GM12878 (cell line): ENCODE measurements around the gene C4orf17. TPM values are rescaled to one million over a fixed set of nuclear protein-coding genes. Genes with fewer than 3 reads are reported as not detected.

Experiments used
- ATAC-seq: fragments of 200-7000 bp; cut with Tn5 transposase; 3 replicates; pipeline ENCODE4 v1.9.1; 2020; ENCODE audit warnings: mild to moderate bottlenecking, moderate library complexity
- Bru-seq: library from RNA; stranded (reverse); fragments of 400-500 nt; gene quantifications from one replicate; lab custom pipeline; 2021; lab: Mats Ljungman, UMichigan
- BruChase-seq, 2 experiments: library from RNA; stranded (reverse); fragments of 400-500 nt; gene quantifications; one replicate each; lab custom pipeline; 2021; lab: Mats Ljungman, UMichigan
- BruUV-seq: library from RNA; stranded (reverse); fragments of 400-500 nt; replicated peaks from 2 replicates; lab custom pipeline; 2021; lab: Mats Ljungman, UMichigan
- CTCF ChIA-PET: fragments of 300-600 bp; sonication (Branson Sonifier 250); formaldehyde crosslinking; extraction: SDS; loops from one replicate; lab custom pipeline; 2021; ENCODE audit warnings: inconsistent platforms; lab: Yijun Ruan, JAX
- POLR2A ChIA-PET: fragments of 350-600 bp; formaldehyde crosslinking; extraction: SDS; loops from one replicate; lab custom pipeline; 2021; ENCODE audit warnings: inconsistent platforms; lab: Charles Lee
- RAD21 ChIA-PET: fragments of 300-600 bp; sonication (Branson Sonifier 250); formaldehyde crosslinking; loops from one replicate; lab custom pipeline; 2023; ENCODE audit warnings: antibody characterized with exemption; ENCODE audit not compliant: unreplicated experiment; lab: Charles Lee
- SMC1A ChIA-PET: fragments of 300-600 bp; sonication (Branson Sonifier 250); formaldehyde crosslinking; loops from one replicate; lab custom pipeline; 2023; ENCODE audit not compliant: unreplicated experiment, uncharacterized antibody; lab: Charles Lee
- DNase-seq: peaks from one replicate; pipeline ENCODE4 v3.0.0-alpha.2; 2011; ENCODE audit warnings: low read depth, low spot score
- FAIRE-seq: peaks from 3 replicates; lab custom pipeline; 2011; peaks lifted over from hg19 to GRCh38; lab: Jason Lieb, UNC
- H2AFZ ChIP-seq: 2 replicates; pipeline ENCODE4 v1.6.0; 2011; ENCODE audit warnings: low read depth, low read length, control low read depth; ENCODE audit not compliant: control insufficient read depth
- H3K27ac ChIP-seq: 2 replicates; pipeline ENCODE4 v1.5.1; 2011; ENCODE audit warnings: control low read depth; ENCODE audit not compliant: control insufficient read depth, insufficient read depth
- H3K27me3 ChIP-seq, 2 experiments: replicated peaks in 1 of 2; 2 replicates each; pipeline versions ENCODE4 v1.6.0 to v1.6.1; 2011; ENCODE audit warnings: low read length in 1 of 2; ENCODE audit not compliant: control insufficient read depth in 2 of 2, insufficient read depth in 2 of 2
- H3K36me3 ChIP-seq, 2 experiments: 2 replicates each; pipeline ENCODE4 v1.5.1; 2011; ENCODE audit warnings: low read length in 1 of 2; ENCODE audit not compliant: control insufficient read depth in 2 of 2, insufficient read depth in 2 of 2
- H3K4me1 ChIP-seq: 2 replicates; pipeline ENCODE4 v1.6.1; 2011; ENCODE audit warnings: mild to moderate bottlenecking, low read length, moderate library complexity, mixed read lengths; ENCODE audit not compliant: control insufficient read depth, insufficient read depth
- H3K4me2 ChIP-seq: 2 replicates; pipeline ENCODE4 v1.6.0; 2011; ENCODE audit warnings: control low read depth; ENCODE audit not compliant: control insufficient read depth, insufficient read depth
- H3K4me3 ChIP-seq: fragments of 200-600 bp; sonication (generic); 2 replicates; pipeline ENCODE4 v1.5.1; 2016
- H3K79me2 ChIP-seq: 2 replicates; pipeline ENCODE4 v1.6.0; 2011; ENCODE audit warnings: low read length; ENCODE audit not compliant: control insufficient read depth, insufficient read depth
- H3K9ac ChIP-seq: 2 replicates; pipeline ENCODE4 v1.8.0; 2011; ENCODE audit warnings: low read length, control low read depth, mixed read lengths; ENCODE audit not compliant: control insufficient read depth, insufficient read depth
- H3K9me3 ChIP-seq: replicated peaks from 3 replicates; pipeline ENCODE4 v1.5.1; 2011; ENCODE audit warnings: mild to moderate bottlenecking, low read length; ENCODE audit not compliant: control insufficient read depth, insufficient read depth
- H4K20me1 ChIP-seq: 2 replicates; pipeline ENCODE4 v1.6.0; 2011; ENCODE audit not compliant: control insufficient read depth, insufficient read depth
- ATF2 ChIP-seq: IDR thresholded peaks from 2 replicates; pipeline ENCODE4 v1.6.1; 2012; ENCODE audit warnings: low read length, inconsistent platforms
- BRCA1 ChIP-seq: IDR thresholded peaks from 2 replicates; pipeline ENCODE4 v1.6.1; 2011; ENCODE audit warnings: low read depth, low read length, improper control_type of control experiment
- CEBPZ ChIP-seq: fragments of 150-350 bp; IDR thresholded peaks from 2 replicates; pipeline ENCODE4 v1.6.1; 2016; ENCODE audit warnings: low read depth, low read length
- CHD4 ChIP-seq: fragments of 200-600 bp; sonication (generic); IDR thresholded peaks from 2 replicates; pipeline ENCODE4 v1.6.1; 2016; ENCODE audit warnings: mild to moderate bottlenecking
- EED ChIP-seq: sonication (generic); IDR thresholded peaks from 2 replicates; pipeline ENCODE4 v1.6.1; 2016; ENCODE audit warnings: antibody characterized with exemption, low read depth
- IRF3 ChIP-seq: fragments of 450-650 bp; IDR thresholded peaks from 2 replicates; pipeline ENCODE4 v1.6.1; 2014; ENCODE audit warnings: mild to moderate bottlenecking
- MTA2 ChIP-seq: fragments of 450-650 bp; IDR thresholded peaks from 2 replicates; pipeline ENCODE4 v1.6.1; 2016; ENCODE audit warnings: low read depth, mild to moderate bottlenecking, moderate library complexity
- MYC ChIP-seq: IDR thresholded peaks from 2 replicates; pipeline ENCODE4 v1.6.1; 2011; ENCODE audit warnings: mild to moderate bottlenecking, low read length, moderate library complexity, inconsistent platforms; ENCODE audit not compliant: insufficient read depth, insufficient replicate concordance, insufficient read length, severe bottlenecking
- NFYA ChIP-seq: IDR thresholded peaks from 2 replicates; pipeline ENCODE4 v1.6.1; 2011; ENCODE audit warnings: low read depth, mild to moderate bottlenecking, low read length, improper control_type of control experiment, borderline replicate concordance
- NR2C2 ChIP-seq: IDR thresholded peaks from 2 replicates; pipeline ENCODE4 v1.6.1; 2011; ENCODE audit warnings: borderline replicate concordance, low read depth; ENCODE audit not compliant: control insufficient read depth, insufficient read length
- PML ChIP-seq: IDR thresholded peaks from 2 replicates; pipeline ENCODE4 v1.6.1; 2012; ENCODE audit warnings: low read length, inconsistent platforms
- POLR2AphosphoS2 ChIP-seq: IDR thresholded peaks from 2 replicates; pipeline ENCODE4 v1.6.1; 2011; ENCODE audit warnings: low read depth, mild to moderate bottlenecking, low read length, improper control_type of control experiment, moderate library complexity
- RBBP5 ChIP-seq: fragments of 200-600 bp; sonication (generic); conservative IDR thresholded peaks from 2 replicates; pipeline ENCODE4 v1.6.1; 2016
- WGBS: methylation state at CpG from one replicate; pipeline ENCODE4 v1.1.6; 2016; ENCODE audit warnings: low lambda C conversion rate; ENCODE audit not compliant: insufficient replicate concordance, insufficient coverage; ENCODE audit errors: missing lambda C conversion rate; 5-methylcytosine and 5-hydroxymethylcytosine counted together
- in situ Hi-C: fragments of 300-500 bp; cut with MboI; formaldehyde crosslinking; loops from 9 replicates; pipeline ENCODE4 v1.14.3; 2018; ENCODE audit warnings: mixed read lengths
- intact Hi-C: fragments of 100-400 bp; cut with micrococcal nuclease; formaldehyde crosslinking; loops from one replicate; pipeline ENCODE4 v1.14.2; 2022; ENCODE audit not compliant: unreplicated experiment
- long read RNA-seq, 2 experiments: library from polyadenylated mRNA; unstranded; transcript quantifications; one replicate each; pipeline ENCODE4 v2.0.0, GENCODE V29; 2019 to 2020
- polyA minus RNA-seq, 3 experiments: library from RNA; depleted of rRNA, polyadenylated mRNA; stranded (reverse); fragments of >200 nt; gene quantifications; 2 replicates each; pipeline ENCODE4 v1.2.3, GENCODE V29; 2011
- polyA plus RNA-seq, 11 experiments: library from polyadenylated mRNA; depleted of rRNA in 4 of 11; unstranded in 6 of 11; stranded (reverse) in 5 of 11; fragments of >200 nt; fragmentation: Nextera tagmentation in 4 of 11; fragmentation: Illumina TruSeq in 1 of 11; extraction: Ambion mirVana in 4 of 11; extraction: Trizol in 1 of 11; gene quantifications; 1 replicate in 1 of 11; 2 replicates in 10 of 11; pipeline versions ENCODE4 v1.2.1 to v1.2.3, GENCODE V29; 2011 to 2016; ENCODE audit warnings: inconsistent platforms in 2 of 11, missing spikeins in 2 of 11, low read depth in 1 of 11
- total RNA-seq, 4 experiments: library from RNA; depleted of rRNA in 3 of 4; stranded (reverse); fragments of >200 nt in 3 of 4; fragmentation: Illumina TruSeq in 1 of 4; extraction: Trizol in 1 of 4; gene quantifications; 2 replicates each; pipeline versions ENCODE4 v1.2.1 to v1.2.3, GENCODE V29; 2013 to 2021

The C4orf17 gene
- total RNA-seq (2013; cell fraction: nucleolus; rRNA removed): not detected in 2 replicates
- total RNA-seq (2014; rRNA removed) (not detected in 2 replicates), total RNA-seq (2014; rRNA removed; fragmentation: Illumina TruSeq; extraction: Trizol) (not detected in 2 replicates), total RNA-seq (2021) (not detected in 2 replicates), polyA plus RNA-seq (2011; rRNA removed) (not detected in 2 replicates), polyA plus RNA-seq (2014; fragmentation: Illumina TruSeq; extraction: Trizol) (not detected in 2 replicates), polyA plus RNA-seq (2014; fragmentation: Nextera tagmentation; extraction: Ambion mirVana) (not detected), polyA plus RNA-seq (2014; rRNA removed) (not detected in 2 replicates), polyA plus RNA-seq (2016; fragmentation: Nextera tagmentation; extraction: Ambion mirVana) (not detected), polyA minus RNA-seq (2011; rRNA and poly(A)+ RNA removed) (not detected in 2 replicates), Bru-seq, nascent RNA (percentile 3 among the genes with signal in this experiment), BruChase-seq, experiment 1, labeled RNA remaining after a 6-hour chase (not detected), BruChase-seq, experiment 2, labeled RNA remaining after a 2-hour chase (not detected)
- polyA plus RNA-seq (2011; ENCODE audit: low read depth): not detected
- not detected in 2 replicates for polyA plus RNA-seq (2011; cell fraction: cytosol; rRNA removed)
- polyA plus RNA-seq (2011; cell fraction: nucleus; rRNA removed): not detected in 2 replicates
- not detected in 2 replicates for polyA plus RNA-seq (2012)
- polyA minus RNA-seq (2011; cell fraction: cytosol; rRNA and poly(A)+ RNA removed): not detected in 2 replicates
- polyA minus RNA-seq (2011; cell fraction: nucleus; rRNA and poly(A)+ RNA removed): not detected in 2 replicates
- long read RNA-seq, experiment 1: 0 reads
- long read RNA-seq, experiment 2: 0 reads

GRCh38 chr4:99510721-99511120 is at the start of gene C4orf17:
C4orf17 (plus strand) TSS chr4:99511021; CDS start chr4:99513082, 2,061 bp downstream.
- no peak within 1 kb of the TSS for H3K4me2 ChIP-seq
- DNase-seq (no peak), FAIRE-seq (no peak), ATAC-seq (no peak)
- no peaks in the 10 kb centered on the region for H3K4me1 ChIP-seq
- H3K27me3 ChIP-seq: no peaks in the 10 kb centered on the region; a peak in 1 of 4 replicates
- ChIA-PET RAD21 (no interaction called here), SMC1A (interaction anchor here (0.6 kb wide), 1 partner anchor 12 kb away, joined by 3 read pairs; no protein-coding TSS in a partner anchor), CTCF (interaction anchor here (0.6 kb wide), 1 partner anchor 387 kb away, joined by 3 read pairs; no protein-coding TSS in a partner anchor), POLR2A (no interaction called here)
- in situ Hi-C loops (no loop called here), intact Hi-C loops (no loop called here)
- no peaks in the 10 kb centered on the region for H3K79me2 ChIP-seq
- no peak within 1 kb of the TSS for H2AFZ ChIP-seq
- no peak within 1 kb of the TSS for H3K9ac ChIP-seq
- no peaks in the 10 kb centered on the region for H3K9me3 ChIP-seq
- BruUV-seq: no TSS peak
- no peaks in the 10 kb centered on the region for H3K36me3 ChIP-seq
- no peaks in the 10 kb centered on the region for H4K20me1 ChIP-seq
- H3K27ac ChIP-seq: no peak within 1 kb of the TSS
- H3K4me3 ChIP-seq: no peak within 1 kb of the TSS
- WGBS: 44% methylated on average over 4 of the region's 4 CpGs
- TF ChIP-seq PML (no peak), ATF2 (no peak), POLR2AphosphoS2 (no peak), MYC (no peak), IRF3 (no peak), CEBPZ (no peak), CHD4 (no peak), NFYA (no peak), RBBP5 (no peak), EED (no peak), NR2C2 (no peak), BRCA1 (no peak), MTA2 (no peak)
